GM21515 (cell line): ENCODE measurements around the gene HOXA2.

Experiments used
- ATAC-seq: cut with Tn5 transposase; IDR thresholded peaks from one replicate; pipeline ENCODE4 v1.9.1; 2021; ENCODE audit not compliant: unreplicated experiment

HOXA2 gene

GRCh38 chr7:27141923-27142579 is 39.6 kb upstream of the HOXA2 start:
- ATAC-seq: no peak

DNA sequence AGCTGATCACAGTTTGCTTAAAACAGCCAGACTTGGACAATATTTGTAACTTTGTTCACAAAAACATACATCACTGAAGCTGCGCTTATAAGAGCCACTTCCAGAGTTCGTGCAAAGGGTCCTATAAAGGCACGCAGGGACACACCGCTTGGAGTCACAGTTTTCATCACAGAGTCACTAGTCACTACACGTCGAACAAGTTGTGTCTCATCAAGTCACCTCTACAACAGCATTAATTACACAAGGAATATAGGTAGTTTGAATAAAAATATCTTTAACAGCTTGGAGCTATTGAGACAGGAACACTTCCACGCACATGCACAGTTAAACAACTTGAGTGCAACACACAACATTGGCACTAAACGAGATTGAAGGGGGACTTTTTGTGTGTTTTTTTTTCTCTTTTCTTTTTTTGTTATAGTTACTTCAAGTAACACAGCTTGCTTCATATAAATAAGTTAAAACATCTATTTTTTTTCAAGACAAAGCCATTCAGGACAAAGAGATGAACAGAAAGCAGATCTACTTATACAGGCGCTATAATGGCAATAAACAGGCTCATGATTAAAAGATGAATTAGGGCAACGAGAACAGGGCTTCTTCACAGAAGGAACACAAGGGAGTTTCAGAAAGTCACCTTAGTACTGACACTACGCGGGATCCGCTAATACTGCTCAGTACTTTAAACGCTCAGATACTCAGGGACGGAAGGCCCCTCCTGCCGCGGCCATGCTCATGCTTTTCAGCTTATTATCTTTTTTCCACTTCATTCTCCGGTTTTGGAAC is 38.8 kb upstream of the HOXA2 start:
- no peak for ATAC-seq

- no peak for ATAC-seq
Observed at GRCh38 chr7:27140126-27140857, 37.8 kb upstream of the HOXA2 start.

DNA sequence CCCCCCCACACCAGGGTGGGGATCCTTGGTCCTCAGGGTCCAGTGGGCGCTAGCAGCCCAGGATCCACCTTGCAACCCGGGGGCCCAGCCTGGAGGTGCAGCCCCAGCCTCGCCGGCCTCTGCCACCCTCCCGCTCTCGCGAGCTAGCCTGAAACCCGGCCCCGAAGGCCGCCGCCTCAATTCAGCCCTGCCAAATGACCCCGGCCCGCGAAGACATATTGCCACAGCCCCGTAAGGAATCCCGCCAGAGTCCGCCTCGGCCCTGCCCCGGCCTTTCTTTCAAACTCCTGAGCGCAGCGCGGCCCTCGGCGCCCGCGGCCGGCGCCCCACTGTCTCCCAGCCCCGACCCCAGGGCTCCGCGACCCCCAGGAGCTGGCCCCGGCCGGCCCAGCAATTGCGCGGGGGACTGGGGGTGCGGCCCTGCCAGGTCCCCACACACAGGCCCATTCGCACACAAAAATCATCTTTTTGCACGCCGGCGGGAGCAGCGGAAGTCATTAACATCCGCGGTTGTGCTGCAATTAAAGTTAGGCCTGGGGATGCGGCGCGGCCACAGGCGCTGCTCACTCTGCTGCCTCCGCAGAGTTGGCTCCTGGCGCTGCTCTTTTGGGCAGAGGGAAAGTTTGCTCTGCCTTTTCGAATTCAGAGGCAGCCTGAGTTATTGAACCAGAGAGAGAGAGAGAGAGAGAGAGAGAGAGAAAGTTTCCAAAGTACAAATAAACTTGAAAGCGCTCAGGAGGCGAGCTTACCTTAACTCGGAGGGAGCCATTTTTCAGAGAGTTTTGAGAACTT is 37.0 kb upstream of the HOXA2 start:
- ATAC-seq: no peak

DNA sequence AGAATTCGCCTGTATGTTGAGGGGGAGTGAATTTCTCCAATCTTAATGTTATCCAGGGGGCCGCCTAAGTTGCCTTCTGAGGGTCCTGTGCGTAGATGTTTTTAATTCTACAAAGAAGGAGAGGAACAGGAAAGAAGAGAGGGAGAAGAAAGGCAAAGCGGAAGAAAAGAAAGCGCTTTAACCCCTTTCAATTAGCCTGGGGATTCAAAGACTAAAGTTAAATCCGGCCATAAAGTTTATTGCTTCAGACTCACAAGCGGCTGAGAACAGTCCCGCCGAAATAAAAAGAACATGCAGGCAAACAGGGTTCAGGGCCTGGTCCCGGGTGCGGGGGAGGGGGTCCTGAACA is 36.5 kb upstream of the HOXA2 start:
- ATAC-seq: no peak

DNA sequence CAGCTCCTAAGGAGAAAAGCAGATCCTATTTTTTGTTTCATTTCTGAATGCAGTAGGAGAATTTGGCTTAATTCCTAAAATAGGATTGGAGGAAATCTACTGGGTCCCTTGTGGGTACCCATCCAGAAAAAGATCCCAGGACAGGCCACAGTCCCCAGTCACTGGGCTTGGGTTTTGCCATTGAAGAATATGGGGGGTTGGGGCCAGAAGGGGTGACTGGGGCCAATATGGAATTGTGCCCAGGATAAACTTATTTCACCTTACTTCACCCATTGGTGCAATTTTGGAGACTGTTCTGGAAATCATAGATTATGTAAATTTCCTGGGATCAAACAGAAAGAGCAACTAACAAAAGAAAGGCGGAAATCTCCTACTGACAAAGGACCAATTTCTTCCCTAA is 36.0 kb upstream of the HOXA2 start:
- no peak for ATAC-seq

- no peak for ATAC-seq
Observed at GRCh38 chr7:27137640-27138315, 35.3 kb upstream of the HOXA2 start.

DNA sequence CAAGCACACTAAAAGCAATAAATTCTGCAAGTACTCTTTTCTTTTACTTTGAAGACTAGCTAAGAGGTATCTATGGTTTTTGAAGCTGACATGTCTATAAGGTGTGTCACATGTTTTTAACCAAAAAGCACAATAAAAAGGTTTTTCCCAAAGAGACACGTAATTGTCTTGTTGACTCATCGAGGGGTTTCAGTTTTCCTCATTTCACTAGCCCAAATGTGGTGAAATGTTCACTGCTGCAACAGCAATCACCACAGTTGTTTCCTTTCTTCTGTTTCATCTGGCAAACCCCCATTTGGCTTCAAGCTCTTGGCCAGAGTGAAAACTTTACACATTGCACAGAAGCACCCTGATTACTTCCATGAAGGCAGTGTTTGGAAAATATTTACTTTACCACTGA is 31.9 kb upstream of the HOXA2 start:
- no peak for ATAC-seq

DNA sequence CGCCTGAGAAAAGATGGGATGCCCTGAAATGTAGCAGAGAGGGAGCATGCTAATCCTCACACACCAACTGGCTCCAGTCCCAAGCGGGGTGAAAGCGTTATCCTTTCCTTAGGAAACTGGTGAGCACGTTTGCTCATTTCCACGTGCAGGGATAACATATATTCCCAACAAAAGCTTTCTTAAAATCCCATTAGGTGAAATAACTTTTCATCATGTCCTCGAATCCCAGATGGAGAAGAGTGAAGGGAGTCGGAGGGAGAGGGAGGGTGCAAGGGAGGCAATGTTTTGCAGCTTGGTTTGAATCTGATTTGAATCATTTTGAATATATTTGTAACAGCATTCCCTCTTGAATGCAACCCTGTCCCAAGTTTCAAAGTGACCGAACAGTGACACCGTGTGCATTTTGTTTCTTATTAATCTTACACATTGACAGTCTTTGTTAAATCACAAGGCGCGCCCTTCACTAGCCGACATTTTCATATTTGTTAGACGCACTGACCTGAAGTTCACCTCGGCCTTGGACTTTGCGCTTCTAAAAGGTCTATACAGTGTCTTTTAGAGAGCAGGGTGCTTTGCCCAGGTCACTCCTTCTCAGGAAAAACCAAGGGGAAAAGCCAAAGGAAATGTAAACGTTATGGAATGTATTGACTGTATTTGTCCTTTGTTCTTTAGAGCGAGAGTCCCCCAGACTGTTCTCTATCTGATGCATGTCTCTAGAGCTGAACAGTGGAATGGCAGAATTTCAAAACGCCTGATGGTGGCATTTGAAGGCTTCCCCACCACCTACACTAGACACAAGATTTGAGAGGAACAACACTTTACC is 31.1 kb upstream of the HOXA2 start:
- ATAC-seq: no peak

DNA sequence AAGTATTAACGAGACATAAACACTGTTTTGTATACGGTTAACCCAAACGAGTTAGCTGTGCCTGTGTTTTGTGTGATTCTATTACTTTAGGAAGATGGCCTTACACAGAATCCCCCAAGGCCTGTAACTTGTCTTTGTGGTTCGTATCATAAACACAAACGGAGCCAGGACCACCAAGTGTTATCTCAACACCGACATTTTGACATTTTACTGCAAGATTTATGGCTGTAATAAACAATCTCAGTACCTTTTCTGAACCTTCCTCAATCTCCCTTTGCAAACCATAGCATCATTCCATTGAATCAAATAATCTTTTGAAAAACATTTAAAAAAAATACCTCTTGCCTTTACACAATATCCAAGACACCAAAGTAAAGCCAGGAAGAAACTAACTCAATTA is 30.5 kb upstream of the HOXA2 start:
- no peak for ATAC-seq

GRCh38 chr7:27132214-27132613 is 29.7 kb upstream of the HOXA2 start:
- ATAC-seq: no peak

GRCh38 chr7:27131390-27131819 is 28.9 kb upstream of the HOXA2 start:
- no peak for ATAC-seq

DNA sequence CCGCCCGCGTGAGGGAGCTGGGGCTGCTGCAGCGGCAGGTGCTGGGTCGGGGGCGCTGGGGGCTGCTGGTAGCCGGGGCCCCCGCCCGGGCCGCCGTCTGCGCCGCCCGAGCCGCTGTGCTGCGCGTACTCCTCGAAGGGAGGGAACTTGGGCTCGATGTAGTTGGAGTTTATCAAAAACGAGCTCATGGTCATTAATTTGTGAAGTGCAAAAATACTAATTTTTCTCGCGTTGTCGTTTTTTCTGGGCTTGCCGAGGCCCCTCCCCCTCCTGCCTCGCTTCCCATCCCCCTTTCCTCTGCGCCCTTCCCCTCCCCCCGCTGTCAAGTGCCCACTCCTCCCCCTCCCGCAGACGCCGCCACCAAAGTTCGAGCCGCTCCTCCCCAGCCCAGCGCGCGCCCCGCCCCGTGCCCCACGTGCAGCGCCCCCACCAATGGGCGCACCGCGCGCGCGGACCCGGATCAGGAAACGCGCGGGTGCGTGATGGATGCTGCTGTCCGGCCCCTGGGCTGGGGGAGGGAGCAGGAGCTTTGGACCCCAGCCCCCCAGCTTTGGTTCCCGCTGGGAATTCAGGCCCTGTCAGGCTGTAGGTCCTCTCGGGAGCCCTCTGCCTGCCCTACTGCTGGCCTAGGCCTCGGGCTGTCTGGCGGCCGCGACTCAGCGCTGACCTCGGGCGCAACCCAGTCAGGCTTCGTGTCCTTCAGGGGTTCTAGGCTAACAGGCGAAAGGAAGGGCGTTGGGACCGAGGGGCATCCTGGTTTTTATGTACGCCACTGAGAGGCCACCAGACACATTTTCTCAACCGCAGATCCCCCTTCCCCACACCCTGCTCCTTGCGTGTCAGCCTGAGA is 28.3 kb upstream of the HOXA2 start, which contains the start of gene HOXA4:
Gene HOXA4, minus strand, starts transcription at position 218 of the 850 bp plus-strand sequence. Its CDS starts 24 bp downstream, at position 194.
- ATAC-seq: peak; percentile 61

DNA sequence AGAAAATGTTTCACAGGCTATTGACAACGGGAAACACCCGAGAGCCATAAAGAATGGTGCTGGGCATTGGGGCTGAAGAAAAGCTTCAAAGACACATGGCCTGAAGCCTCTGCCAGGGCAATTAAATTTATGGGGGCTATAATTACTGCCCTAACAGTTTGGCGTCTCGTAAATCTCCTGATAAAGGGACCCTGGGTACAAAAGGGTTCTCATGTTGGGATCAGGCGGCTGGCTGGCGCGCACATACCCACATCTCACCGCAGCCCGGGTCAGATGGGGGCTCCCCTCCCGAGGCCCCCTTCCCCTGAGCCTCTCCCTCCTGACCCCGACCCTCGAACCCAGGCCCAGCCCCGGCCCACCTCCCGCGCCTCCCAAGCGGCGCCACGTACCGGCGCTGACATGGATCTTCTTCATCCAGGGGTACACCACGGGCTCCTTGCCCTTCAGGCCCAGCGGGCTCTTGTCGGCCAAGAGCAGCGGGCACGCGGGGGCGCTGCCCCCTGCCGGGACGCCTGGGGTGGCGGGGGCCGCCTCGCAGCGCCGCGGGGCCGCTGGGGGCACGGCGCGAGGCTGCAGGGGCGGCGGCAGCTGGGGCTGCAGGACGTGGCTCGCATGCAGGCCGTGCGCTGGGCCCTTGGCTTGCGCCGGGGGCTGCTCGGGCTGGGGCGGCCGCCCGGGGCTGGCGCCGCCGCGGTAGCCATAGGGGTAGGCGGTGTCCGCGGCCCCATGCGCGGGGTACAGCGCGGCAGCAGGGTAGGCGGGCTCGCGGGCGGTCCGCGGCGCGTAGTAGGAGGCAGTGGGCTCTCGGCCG is 27.5 kb upstream of the HOXA2 start:
- no peak for ATAC-seq

DNA sequence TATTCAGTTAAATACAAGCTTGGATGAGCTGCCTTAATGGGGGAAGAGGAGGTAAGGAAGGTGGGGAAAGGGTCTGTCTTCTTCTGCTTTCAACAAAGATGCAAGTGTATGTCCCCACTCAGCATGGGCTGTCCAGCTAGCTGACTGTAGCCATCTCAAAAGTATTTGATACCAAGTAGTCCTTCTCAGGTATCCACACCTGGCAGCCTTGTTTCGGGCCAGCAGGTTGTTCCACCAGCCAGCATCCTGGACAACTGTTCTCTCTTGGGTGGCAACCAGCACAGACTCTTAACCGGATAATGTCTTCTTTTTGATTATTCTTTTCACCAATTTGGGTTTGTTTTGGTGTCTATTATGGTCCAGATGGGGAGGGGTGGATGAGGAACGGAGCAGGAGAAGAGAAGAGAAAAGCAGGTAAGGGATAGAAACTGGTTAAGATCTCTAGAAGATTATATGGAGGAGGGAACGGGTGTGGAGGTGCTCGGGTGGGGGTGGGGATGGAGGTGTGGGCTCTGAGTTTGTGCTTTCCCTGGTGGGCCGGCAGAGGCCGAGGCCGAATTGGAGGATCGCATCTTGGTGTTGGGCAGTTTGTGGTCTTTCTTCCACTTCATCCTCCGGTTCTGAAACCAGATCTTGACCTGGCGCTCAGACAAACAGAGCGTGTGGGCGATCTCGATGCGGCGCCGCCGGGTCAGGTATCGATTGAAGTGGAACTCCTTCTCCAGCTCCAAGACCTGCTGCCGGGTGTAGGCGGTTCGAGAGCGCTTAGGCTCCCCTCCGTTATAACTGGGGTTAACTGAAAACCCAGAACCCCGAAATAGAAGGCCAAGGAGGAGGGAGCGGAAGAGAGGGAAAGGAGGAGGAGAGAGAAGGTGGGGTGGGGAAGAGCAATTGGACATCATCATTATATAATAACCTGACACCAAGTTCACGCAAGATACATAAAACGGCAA is 26.6 kb upstream of the HOXA2 start:
- ATAC-seq: no peak

- ATAC-seq: no peak
Observed at GRCh38 chr7:27128034-27128433, 25.6 kb upstream of the HOXA2 start.
